Liver (tissue), 3 donors: ENCODE results near the gene LDB3.

Experiments
- ATF3 ChIP-seq: IDR thresholded peaks from 2 replicates; pipeline ENCODE4 v1.6.1; 2016; ENCODE audit warnings: antibody characterized with exemption
- CTCF ChIP-seq: fragments of 150-350 bp; IDR thresholded peaks from 2 replicates; pipeline ENCODE4 v1.5.1; 2017; ENCODE audit warnings: improper control_type of control experiment, low read depth, low read length; ENCODE audit not compliant: missing input control
- GABPA ChIP-seq, 2 donors: IDR thresholded peaks in 1 of 2; conservative IDR thresholded peaks in 1 of 2; 2 replicates each; pipeline ENCODE4 v1.6.1; 2016; ENCODE audit warnings: antibody characterized with exemption in 2 of 2, mild to moderate bottlenecking in 1 of 2, moderate library complexity in 1 of 2
- HNF4A ChIP-seq, 2 donors: conservative IDR thresholded peaks; 2 replicates each; pipeline ENCODE4 v1.6.1; 2016; ENCODE audit warnings: antibody characterized with exemption in 2 of 2, mild to moderate bottlenecking in 2 of 2
- MAX ChIP-seq: IDR thresholded peaks from 2 replicates; pipeline ENCODE4 v1.6.1; 2016; ENCODE audit warnings: antibody characterized with exemption
- RAD21 ChIP-seq, 2 donors: IDR thresholded peaks; 2 replicates each; pipeline ENCODE4 v1.6.1; 2016; ENCODE audit warnings: antibody characterized with exemption in 2 of 2, mild to moderate bottlenecking in 2 of 2
- TAF1 ChIP-seq: conservative IDR thresholded peaks from 2 replicates; pipeline ENCODE4 v1.6.1; 2016; ENCODE audit warnings: antibody characterized with exemption, mild to moderate bottlenecking
- YY1 ChIP-seq: IDR thresholded peaks from 2 replicates; pipeline ENCODE4 v1.6.1; 2016; ENCODE audit warnings: antibody characterized with exemption, mild to moderate bottlenecking
- donor health status: healthy.
- donor health status: healthy.

GRCh38 chr10:86659161-86659691, 9.1 kb upstream of the LDB3 start:
- TF ChIP-seq CTCF (no peak), MAX (no peak), RAD21 (IDR thresholded peaks at IDR 0.05) (no peak), YY1 (no peak), HNF4A (conservative IDR thresholded peaks at IDR 0.05) (no peak), TAF1 (no peak), ATF3 (no peak), GABPA (IDR thresholded peaks at IDR 0.05 in 1 of 2, conservative IDR thresholded peaks at IDR 0.05 in 1 of 2) (no peak)
